Raji (cell line): ENCODE data around the gene EIF6.

Experiments
- POLR2A ChIP-seq: IDR thresholded peaks from 2 replicates; pipeline ENCODE4 v1.6.1; 2011; ENCODE audit warnings: low read depth, low read length, control low read depth; ENCODE audit not compliant: insufficient read depth

The EIF6 gene

DNA sequence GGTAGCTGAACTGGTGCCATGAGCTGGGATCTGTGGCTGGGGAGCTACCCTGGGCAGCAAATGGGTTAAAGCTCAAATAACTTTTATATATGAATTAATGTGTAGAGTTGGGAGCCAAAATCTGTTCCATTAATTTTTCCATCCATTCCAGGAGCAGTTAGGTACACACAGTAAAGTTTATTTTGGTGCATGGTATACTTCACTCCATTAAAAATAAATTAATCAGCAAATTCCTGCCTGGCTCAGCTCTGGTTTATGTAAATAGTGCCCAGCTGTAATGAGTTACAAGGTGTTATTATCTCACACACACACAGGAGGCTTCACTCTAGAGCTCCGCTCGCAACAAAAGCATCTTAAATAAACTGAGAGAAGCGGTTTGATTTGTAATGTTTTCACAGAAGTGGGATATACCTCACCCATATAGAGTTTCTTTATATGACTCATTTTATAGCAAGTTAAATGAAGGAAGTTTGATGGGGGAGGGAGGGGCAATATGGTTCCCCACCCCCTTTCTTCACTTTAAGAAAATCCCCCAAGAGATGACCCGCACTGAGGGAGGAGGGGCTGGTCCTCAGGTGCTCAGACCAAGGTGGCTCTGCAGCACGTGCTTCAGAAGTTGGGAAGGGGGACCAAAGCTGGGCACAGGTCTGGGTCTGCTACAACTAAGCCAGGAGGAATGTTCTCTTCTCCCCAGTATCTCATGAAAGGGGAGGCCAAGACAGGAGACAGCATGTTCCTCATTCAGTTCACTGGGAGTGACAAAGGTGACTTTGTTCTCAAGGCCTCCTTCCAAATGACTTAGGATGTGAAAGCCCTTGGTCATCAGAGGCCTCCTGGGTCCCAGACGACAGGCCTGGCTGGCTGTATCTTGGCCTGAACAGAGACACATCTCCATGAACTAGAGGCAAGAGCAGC, 18.1 kb upstream of the EIF6 start:
- TF ChIP-seq POLR2A, result no peak

DNA sequence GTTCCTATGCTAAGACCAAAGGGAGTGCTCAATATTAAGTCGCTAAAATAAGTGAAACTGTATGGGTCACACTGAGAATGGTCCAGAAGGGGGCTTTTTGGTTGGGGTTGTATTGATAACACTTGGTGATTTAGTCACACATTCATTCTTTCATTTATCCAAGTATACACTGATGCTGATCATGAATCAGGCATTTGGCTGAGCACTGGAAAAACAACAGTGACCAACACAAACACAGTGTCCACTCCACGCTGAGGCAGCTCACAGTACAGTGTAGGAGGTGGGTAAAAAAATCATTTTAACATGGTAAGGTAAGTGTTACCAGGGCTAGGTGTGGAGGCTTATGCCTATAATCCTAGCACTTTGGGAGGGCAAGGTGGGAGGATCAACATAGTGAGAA, 16.9 kb upstream of the EIF6 start:
- no peak for TF ChIP-seq POLR2A

DNA sequence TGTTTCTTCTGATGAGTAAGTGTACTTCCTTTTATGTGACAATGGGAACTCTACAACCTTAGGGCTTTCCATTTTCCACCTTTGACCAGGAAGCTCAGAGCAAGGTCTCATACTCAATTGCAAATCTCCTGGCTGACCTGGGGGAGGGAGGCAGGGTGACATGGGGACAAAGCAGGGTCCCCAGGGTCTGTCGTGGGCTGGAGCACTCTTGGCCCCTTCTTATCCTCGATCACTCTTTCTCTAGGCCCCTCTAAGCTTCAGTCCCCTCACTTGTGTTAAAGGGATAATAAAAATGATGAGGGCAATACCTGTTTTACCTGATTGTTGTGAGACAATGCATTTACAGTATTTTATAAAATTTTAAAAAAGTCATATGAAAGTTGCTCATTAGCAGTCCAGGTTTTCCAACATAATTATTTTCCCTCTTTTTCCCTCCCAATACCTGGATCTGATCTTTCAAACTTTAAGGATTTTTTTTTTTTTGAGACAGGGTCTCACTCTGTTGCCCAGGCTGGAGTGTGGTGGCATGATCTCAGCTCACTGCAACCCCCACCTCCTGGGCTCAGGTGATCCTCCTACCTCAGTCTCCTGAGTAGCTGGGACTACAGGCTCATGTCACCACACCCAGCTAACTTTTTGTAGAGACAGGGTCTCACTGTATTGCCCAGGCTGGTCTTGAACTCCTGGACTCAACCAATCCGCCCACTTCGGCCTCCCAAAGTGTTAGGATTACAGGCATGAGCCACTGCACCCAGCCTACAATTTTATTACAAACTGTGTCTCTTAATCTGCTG, 16.1 kb upstream of the EIF6 start:
- no peak for TF ChIP-seq POLR2A

DNA sequence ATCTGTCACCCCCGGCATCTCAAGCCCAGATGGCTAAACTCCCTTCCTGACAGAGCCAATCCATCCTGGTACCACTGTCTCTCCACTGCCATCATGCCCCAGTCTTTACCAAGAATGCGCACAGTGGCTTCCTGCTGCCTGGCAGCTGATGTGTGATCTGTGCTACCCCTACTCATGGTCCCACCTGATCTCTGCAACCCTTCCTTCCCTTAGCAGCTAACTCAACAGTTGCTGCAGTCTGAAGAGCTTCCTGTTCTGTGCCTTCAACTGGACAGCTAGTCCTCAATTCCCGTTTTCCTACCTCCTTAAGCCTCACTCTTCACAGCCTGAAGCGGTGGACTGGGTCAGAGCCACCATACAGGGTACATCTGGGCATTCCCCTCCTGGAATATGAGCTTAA, 15.2 kb upstream of the EIF6 start:
- no peak for TF ChIP-seq POLR2A

DNA sequence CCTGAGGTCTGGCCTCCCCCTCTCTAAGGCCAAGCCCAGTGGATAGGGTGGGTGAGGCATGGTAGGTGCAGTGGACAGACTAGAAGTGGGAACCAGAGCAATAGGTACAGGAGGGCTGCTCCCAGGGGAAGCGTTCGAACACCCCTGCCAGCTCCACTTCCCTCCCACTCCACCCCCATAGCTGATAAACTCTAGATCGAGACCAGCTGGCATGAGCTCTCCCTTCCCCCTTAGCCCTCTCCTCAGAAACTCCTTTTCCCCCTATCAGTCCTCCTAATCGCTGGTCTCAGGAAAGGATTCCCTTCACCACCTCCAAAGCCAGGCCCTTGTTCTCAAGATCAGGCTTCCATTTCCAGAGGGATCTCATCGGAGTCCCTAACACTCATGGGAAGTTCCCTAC, 13.7 kb upstream of the EIF6 start:
- no peak for TF ChIP-seq POLR2A

DNA sequence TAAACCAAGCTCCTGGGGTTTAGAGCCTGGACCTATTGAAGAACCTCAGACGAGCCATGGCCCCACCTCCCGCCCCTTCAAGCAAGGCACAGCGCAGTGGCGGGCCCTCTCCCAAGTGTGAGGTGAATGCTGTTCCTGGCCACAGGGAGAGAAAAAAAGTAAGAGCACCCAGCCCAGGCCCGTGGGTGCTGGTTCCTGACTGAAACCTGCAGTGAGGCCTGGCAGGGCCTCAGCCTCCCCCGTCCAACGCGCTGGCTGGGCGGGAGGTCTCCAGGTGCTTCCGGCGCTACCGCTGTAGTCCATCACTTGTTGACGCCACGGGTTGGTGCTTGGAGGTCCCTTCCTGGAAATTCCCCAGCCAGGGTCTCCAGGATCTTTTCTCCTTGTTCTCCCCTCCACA, 13.2 kb upstream of the EIF6 start:
- no peak for TF ChIP-seq POLR2A

DNA sequence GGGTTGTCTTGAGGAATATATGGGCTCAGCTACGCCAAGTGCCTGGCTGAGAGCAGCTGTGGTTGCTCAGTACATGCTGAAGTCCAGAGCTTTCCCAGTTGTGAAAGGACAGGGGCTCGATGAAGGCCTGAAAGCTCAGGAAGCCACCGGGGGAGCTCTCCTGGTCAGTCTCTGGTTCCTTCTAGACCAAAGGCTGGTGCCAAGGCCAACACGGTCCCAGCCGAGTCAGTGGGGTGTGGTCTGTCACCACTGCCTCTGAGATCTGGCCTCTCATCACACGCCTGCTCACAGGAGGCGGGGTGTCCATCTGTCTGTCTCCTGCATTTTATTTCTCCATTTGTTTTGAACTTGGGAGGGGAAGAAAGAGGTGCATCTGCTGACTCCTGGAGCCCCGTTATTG, 12.6 kb upstream of the EIF6 start:
- TF ChIP-seq POLR2A, result no peak

DNA sequence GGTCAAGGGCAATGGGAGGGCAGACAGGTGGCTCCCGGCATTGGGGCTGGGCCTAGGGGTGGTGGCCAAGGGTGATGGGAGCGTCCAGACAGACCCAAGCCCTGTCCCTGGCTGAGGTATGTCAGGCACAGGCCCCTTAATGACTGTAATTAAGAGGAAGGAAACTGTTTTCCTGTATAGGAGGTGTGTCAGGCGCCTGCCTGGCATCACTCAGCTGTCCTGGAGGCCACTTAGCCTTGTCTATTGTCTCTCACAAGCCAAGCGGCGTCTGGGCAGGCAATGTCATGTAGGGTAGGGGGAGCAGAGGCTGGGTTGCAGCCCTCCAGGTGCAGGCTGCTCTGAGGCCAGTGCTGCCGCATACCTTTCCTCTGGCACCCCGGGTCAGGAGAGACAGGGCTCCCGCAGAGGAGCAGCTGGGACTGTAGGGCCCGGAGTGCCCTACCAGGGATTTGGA, 11.6 kb upstream of the EIF6 start:
- no peak for TF ChIP-seq POLR2A

DNA sequence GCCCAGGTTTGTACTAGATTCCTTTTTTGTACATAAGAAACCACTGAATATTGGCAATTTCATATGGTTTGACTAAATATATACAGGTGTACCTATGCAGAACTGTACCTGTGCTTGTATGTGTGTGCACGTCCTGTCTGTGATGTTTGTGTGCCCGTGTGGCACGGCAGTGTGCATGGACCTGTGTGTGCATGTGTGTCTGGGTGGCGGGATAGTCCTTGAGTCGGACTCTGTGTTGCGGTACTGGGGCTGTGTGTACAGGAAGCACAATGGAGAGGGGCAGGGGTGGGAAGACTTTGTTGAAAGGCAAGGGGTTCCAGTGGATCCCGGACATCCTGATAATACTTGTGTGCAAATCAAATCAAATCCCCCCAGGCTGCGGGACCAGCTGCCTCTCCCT, 11.1 kb upstream of the EIF6 start:
- no peak for TF ChIP-seq POLR2A

DNA sequence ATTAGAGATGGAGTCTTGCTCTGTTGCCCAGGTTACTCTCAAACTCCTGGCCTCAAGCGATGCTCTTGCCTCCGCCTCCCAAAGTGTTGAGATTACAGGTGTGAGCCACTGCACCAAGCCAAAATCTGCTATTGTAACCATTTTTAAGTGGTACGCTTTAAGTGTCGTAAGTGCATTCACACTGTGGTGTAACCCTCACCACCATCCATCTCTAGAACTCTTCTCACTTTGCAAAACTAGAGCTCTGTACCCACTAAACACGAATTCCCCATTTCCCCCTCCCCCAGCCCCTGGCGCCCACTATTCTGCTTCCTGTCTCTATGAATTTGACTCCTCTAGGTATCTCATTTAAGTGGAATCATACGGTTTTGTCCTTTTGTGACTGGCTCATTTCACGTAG, 10.5 kb upstream of the EIF6 start:
- TF ChIP-seq POLR2A, result no peak

DNA sequence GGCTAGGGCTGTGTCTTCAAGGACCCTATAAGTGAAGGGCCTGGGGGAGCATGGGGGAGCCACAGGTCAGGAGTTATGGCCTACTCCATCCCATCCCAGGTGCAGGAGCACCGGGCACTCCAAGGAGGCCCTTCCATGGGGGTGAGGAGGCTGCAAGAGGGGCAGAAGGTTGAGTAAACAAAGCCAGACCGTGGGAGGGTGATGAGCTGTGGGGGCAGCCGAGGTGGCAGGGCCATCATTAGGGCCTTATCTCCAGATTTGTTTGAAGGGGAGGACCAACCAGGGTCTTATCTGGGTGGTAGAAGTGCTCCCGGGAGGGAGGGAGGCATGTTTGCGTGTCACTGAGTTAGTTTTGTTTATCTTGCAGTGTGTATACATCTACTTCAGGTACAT, 9.7 kb upstream of the EIF6 start:
- no peak for TF ChIP-seq POLR2A

DNA sequence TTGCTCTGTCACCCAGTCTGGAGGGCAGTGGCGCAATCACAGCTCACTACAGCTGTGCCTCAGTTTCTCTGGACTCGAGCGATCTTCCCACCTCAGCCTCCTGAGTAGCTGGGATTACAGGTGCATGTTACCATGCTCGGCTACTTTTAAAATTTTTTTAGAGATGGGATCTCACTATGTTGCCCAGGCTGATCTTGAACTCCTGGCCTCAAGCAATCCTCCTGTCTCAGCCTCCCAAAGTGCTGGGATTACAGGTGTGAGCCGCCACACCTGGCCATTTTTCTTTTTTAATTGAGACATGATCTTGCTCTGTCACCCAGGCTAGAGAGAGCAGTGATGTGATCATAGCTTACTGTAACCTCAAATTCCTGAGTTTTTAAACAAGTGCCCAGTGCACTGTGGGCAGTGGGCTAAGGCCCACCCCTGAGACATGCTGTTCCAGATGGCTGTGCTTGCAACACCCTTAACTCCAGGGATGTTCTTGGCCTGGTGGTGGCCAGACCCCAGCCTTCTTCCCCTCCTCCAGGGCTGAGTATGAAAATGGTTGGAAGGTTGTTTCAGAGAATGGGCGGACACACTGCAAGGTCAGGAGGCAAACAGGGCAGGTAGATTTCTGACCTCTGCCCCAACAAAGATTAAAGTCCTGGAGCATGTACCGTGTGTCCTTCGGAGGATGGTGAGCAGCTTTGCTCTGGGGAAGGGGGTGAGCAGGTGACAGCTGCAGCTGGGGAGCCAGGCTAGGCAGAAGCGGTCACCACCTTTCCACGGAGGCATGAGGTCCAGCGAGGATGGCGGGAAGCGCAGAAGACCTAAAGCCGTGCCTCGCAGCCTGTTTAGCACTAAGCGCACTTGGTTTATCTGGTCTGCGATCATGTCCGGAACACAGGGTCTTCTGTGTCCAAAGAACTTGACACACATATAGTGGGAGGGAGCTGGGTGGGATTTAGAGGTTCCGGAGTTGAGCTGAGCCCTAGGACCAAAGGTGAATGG, 9.0 kb upstream of the EIF6 start:
- TF ChIP-seq POLR2A, result no peak

DNA sequence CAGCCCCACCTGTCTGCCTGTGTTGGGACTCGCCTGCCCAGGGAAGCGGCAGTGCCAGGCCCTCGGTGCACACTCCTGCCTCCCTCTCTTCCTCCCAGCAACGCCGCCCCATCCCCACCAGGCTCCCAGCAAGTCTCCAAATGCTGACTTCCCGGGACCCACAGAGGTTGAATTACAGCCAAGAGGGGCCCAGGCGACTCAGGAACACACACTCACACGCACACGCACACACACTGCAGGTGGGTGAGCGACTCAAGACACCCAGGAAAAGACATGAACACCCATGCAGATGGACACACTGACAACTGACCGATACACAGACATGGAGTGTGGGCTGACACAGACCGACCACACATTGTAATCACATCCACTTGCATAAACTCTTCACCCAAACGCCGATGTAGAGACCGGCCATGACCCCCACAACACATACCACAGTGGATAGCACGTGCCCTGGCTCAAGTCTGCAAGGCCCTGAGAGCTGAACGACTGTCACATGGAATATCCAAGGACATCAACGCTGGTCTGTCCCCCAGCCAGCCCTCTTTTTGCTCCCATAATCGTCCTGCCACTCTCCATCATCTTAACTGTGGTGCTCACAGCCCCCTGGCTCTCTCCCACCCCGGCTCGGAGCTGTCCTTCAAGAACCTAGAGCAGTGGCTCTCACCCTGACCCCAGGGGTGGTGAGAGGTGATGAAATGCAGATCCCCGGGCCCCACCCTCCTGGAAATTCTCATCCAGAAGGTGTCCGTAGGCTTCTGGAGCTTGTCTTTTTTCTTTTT, 8.1 kb upstream of the EIF6 start:
- no peak for TF ChIP-seq POLR2A

DNA sequence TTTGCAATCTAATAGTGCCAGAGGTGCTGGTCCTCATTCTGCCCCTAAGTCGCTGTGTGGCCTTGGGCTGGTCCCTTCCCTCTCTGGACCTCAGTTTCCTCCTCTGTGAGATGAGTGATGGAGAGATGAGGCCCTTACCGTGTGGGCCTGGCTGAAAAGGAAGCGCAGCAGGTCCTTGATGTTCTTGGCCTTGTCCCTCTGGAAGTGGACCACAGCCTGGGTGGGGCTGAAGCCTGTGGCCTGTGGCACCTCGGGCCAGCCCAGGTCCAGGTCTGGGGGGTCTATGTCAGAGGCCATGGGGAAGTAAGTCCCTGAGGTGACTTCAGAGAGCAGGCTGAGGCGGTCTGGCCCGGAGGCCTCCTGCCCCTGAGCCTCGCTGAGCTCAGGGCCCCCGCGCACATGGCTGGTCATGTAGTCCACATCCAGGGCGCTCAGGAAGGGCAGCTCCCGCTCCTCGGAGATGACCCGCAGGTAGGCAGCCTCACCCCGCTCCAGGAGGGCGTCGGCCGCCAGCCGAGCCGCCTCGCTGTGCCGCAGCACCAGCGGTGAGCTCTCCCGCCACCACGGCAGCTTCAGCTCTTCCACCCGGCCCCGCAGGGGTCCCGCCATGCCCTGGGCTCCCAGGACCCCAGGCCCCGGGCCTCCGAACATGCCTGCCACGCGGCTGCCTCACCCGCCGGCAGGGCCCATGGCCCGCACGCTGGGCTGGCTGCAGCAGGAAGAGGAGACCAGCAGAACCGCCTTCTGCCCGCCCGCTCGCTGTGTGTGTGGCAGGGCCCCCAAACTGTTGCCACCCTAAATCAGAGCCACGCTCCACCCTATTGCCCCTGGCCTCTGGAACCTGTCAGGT, 7.3 kb upstream of the EIF6 start, which contains the start of gene FAM83C:
FAM83C (minus strand) TSS at position 772 of the 850 bp plus-strand sequence; CDS start at position 651, 121 bp downstream.
- TF ChIP-seq POLR2A, result no peak
